ENCODE data around the gene AMELX.

The AMELX gene

GRCh38 chrX:11257290-11257689 lies 35.9 kb upstream of the AMELX start:
- Histone ChIP-seq H3K9me3 (ENCODE audit: control insufficient read depth, insufficient read depth, low read depth, low read length) (no peaks in the 10 kb centered on the region), H3K4me3 (ENCODE audit: low read depth, low read length) (no peak overlapping the region), H3K4me1 (ENCODE audit: control insufficient read depth, insufficient read depth, low read length) (no peaks in the 10 kb centered on the region), H3K27ac (ENCODE audit: extremely low read depth, low read depth, low read length) (no peak overlapping the region), H3K36me3 (ENCODE audit: control insufficient read depth in 2 of 2, insufficient read depth in 1 of 2, low read length in 2 of 2) (no peaks in the 10 kb centered on the region)
- TF ChIP-seq ZBTB48 (tag by site-specific recombination; IDR thresholded peaks at IDR 0.05) (no peak), ZNF239 (tag by site-specific recombination; IDR thresholded peaks at IDR 0.05) (no peak), IKZF3 (tag by site-specific recombination; IDR thresholded peaks at IDR 0.05) (no peak), ZNF169 (tag by site-specific recombination; IDR thresholded peaks at IDR 0.05) (no peak), ZSCAN4 (tag by site-specific recombination; IDR thresholded peaks at IDR 0.05) (no peak), ZNF626 (tag by site-specific recombination; IDR thresholded peaks at IDR 0.05) (no peak), GFI1B (tag by site-specific recombination; IDR thresholded peaks at IDR 0.05) (no peak), MEIS1 (CRISPR knock-in tag; IDR thresholded peaks at IDR 0.05; ENCODE audit: borderline replicate concordance) (no peak), ZNF214 (tag by site-specific recombination; IDR thresholded peaks at IDR 0.05; ENCODE audit: borderline replicate concordance) (no peak), ZNF114 (tag by site-specific recombination; IDR thresholded peaks at IDR 0.05) (no peak), ZSCAN16 (tag by site-specific recombination; IDR thresholded peaks at IDR 0.05) (no peak), ZNF24 (tag by site-specific recombination; IDR thresholded peaks at IDR 0.05) (no peak), SP3 (tag by site-specific recombination; IDR thresholded peaks at IDR 0.05) (no peak), OVOL3 (tag by site-specific recombination; IDR thresholded peaks at IDR 0.05) (no peak)
- TF ChIP-seq, protein P1, sequence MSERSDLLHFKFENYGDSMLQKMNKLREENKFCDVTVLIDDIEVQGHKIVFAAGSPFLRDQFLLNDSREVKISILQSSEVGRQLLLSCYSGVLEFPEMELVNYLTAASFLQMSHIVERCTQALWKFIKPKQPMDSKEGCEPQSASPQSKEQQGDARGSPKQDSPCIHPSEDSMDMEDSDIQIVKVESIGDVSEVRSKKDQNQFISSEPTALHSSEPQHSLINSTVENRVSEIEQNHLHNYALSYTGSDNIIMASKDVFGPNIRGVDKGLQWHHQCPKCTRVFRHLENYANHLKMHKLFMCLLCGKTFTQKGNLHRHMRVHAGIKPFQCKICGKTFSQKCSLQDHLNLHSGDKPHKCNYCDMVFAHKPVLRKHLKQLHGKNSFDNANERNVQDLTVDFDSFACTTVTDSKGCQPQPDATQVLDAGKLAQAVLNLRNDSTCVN (tag by site-specific recombination; optimal IDR thresholded peaks at IDR 0.05): no peak
- TF ChIP-seq, protein P2, sequence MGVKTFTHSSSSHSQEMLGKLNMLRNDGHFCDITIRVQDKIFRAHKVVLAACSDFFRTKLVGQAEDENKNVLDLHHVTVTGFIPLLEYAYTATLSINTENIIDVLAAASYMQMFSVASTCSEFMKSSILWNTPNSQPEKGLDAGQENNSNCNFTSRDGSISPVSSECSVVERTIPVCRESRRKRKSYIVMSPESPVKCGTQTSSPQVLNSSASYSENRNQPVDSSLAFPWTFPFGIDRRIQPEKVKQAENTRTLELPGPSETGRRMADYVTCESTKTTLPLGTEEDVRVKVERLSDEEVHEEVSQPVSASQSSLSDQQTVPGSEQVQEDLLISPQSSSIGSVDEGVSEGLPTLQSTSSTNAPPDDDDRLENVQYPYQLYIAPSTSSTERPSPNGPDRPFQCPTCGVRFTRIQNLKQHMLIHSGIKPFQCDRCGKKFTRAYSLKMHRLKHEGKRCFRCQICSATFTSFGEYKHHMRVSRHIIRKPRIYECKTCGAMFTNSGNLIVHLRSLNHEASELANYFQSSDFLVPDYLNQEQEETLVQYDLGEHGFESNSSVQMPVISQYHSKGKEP (tag by site-specific recombination; IDR thresholded peaks at IDR 0.05): no peak
- TF ChIP-seq, protein P3, sequence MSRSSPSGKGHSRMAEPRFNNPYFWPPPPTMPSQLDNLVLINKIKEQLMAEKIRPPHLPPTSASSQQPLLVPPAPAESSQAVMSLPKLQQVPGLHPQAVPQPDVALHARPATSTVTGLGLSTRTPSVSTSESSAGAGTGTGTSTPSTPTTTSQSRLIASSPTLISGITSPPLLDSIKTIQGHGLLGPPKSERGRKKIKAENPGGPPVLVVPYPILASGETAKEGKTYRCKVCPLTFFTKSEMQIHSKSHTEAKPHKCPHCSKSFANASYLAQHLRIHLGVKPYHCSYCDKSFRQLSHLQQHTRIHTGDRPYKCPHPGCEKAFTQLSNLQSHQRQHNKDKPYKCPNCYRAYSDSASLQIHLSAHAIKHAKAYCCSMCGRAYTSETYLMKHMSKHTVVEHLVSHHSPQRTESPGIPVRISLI (tag by site-specific recombination; IDR thresholded peaks at IDR 0.05): no peak
- TF ChIP-seq, protein P4, sequence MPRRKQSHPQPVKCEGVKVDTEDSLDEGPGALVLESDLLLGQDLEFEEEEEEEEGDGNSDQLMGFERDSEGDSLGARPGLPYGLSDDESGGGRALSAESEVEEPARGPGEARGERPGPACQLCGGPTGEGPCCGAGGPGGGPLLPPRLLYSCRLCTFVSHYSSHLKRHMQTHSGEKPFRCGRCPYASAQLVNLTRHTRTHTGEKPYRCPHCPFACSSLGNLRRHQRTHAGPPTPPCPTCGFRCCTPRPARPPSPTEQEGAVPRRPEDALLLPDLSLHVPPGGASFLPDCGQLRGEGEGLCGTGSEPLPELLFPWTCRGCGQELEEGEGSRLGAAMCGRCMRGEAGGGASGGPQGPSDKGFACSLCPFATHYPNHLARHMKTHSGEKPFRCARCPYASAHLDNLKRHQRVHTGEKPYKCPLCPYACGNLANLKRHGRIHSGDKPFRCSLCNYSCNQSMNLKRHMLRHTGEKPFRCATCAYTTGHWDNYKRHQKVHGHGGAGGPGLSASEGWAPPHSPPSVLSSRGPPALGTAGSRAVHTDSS (tag by site-specific recombination; IDR thresholded peaks at IDR 0.05): no peak
- ChIA-PET CTCF (no interaction called here), POLR2A (no interaction called here)

DNA sequence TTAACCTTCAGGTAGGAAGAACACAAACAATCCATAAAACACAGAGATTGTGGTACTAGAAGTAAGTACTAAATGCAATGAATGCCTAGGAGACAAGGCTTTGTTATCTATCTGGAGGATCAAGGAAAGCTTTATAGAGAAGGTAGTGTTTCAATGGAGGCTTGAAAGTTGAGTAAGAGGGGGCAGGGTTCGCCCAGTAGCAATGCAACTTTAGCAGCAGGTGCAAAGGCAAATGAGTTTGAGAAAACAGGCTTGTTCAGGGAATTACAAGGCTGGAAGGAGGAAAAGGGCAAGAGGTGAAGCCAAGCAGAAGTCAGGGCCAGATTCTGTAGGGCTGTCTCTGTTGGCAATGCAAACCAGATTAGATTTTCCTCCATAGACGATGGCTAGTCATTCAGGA lies 35.5 kb upstream of the AMELX start:
- CTCF ChIA-PET: no interaction called here
- POLR2A ChIA-PET: no interaction called here
- H3K27ac ChIP-seq (ENCODE audit: extremely low read depth, low read depth, low read length): no peak overlapping the region
- no peaks in the 10 kb centered on the region for H3K4me1 ChIP-seq (ENCODE audit: control insufficient read depth, insufficient read depth, low read length)
- no peak overlapping the region for H3K4me3 ChIP-seq (ENCODE audit: low read depth, low read length)
- H3K36me3 ChIP-seq (ENCODE audit: control insufficient read depth in 2 of 2, insufficient read depth in 1 of 2, low read length in 2 of 2): no peaks in the 10 kb centered on the region
- H3K9me3 ChIP-seq (ENCODE audit: control insufficient read depth, insufficient read depth, low read depth, low read length): no peaks in the 10 kb centered on the region
- TF ChIP-seq TRIM28 (IDR thresholded peaks at IDR 0.05; ENCODE audit: borderline replicate concordance, low read length): no peak
- no peak for TF ChIP-seq ZXDB (tag by site-specific recombination; IDR thresholded peaks at IDR 0.05)
- no peak for TF ChIP-seq ZNF132 (tag by site-specific recombination; IDR thresholded peaks at IDR 0.05; ENCODE audit: borderline replicate concordance)
- no peak for TF ChIP-seq ZNF626 (tag by site-specific recombination; IDR thresholded peaks at IDR 0.05)
- no peak for TF ChIP-seq ZNF140 (tag by site-specific recombination; IDR thresholded peaks at IDR 0.05)
- TF ChIP-seq ZNF621 (tag by site-specific recombination; IDR thresholded peaks at IDR 0.05): no peak
- no peak for TF ChIP-seq ZNF701 (tag by site-specific recombination; IDR thresholded peaks at IDR 0.05)
- no peak for TF ChIP-seq ZNF138 (tag by site-specific recombination; IDR thresholded peaks at IDR 0.05; ENCODE audit: borderline replicate concordance)
- no peak for TF ChIP-seq ZNF843 (tag by site-specific recombination; IDR thresholded peaks at IDR 0.05)
- no peak for TF ChIP-seq ZNF449 (tag by site-specific recombination; IDR thresholded peaks at IDR 0.05)
- TF ChIP-seq SCRT2 (tag by site-specific recombination; IDR thresholded peaks at IDR 0.05): no peak
- TF ChIP-seq MEIS1 (CRISPR knock-in tag; IDR thresholded peaks at IDR 0.05; ENCODE audit: borderline replicate concordance): no peak
